Measurements from ENCODE around the gene HNRNPA3. TPM values are rescaled to one million over a fixed set of nuclear protein-coding genes. Genes with fewer than 3 reads are reported as not detected.
"Not testable (repeated sequence)": the region's sequence is repeated elsewhere in the genome, so short reads cannot be mapped to it uniquely, and the experiment has no call there.

The HNRNPA3 gene
- total RNA-seq, 1 donor from 2014 or later, result 26.6 TPM

DNA sequence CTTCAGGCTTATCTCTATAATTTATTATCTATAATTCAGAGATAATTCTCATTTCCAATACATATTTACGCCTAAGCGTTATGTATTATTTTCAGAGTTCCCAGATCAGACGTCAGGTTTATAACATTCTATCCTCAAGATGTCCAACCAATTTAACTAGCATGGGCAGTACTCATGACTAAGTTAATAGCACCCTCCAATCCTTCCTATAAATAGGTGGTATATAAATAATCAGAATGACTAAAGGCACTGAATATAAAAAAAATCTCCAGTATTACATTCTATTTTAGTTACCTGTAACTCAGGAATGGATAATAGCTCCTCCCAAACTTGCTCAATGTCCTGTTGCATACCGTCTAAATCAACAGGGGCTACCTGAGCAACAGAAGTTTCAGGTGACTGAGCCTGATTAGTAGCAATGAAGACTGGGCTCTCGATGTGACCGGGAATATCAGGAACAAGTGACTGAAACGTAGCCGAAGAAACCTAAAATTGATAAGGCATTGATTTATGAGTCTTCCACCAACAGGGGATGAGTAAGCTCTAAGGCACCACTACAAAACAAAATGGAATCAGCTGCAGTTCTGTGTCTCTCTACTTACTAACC is 19.6 kb downstream of the HNRNPA3 start:
- no peak for DNase-seq (ENCODE audit: low read depth in 2 of 2)

DNA sequence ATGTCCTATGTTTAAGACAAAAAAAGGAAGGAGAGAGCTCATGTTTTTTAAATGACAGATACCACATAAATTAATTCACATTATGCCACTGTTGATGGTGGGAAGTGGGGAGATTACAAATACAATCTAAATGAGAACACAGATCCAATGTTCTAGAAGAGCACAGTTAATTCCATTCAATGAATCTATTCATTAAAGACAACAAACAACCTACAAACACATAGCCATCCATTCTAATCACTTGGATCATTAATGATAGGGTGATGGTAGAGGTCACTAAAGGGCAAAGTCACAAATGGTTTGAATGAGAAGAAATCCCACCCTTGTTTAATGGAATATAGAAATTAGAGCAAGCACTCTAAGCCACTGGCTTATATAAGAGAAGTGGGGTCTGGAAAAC is 21.7 kb downstream of the HNRNPA3 start:
- no peak for DNase-seq (ENCODE audit: low read depth in 2 of 2)

DNA sequence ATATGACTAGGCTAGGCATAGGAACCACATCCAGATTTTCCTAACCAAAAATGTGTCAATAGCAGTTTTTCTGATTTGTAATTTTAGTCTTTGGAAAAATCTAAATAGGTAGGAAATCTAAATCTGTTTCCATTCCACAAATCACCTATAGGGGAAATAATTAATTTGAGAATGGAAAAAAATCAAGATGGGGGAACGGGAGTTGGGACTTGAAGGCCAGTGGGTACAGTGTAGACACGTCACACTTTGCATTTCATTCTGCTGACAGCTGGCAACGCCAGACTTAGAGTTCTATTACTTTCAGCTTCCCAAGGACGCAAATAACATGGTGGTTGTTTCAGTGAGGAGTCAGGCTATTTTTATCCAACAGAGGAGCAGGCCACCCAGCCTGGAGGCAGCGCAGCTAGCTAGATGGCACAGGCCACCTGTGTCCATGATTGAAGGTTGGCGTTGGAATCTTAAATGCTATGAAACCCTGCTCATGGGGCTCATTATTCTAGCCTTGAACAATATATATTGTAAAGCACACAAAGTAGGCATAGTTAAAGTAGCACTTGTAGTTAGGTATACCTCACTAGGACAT is 23.4 kb downstream of the HNRNPA3 start:
- DNase-seq (ENCODE audit: low read depth in 2 of 2), result no peak

DNA sequence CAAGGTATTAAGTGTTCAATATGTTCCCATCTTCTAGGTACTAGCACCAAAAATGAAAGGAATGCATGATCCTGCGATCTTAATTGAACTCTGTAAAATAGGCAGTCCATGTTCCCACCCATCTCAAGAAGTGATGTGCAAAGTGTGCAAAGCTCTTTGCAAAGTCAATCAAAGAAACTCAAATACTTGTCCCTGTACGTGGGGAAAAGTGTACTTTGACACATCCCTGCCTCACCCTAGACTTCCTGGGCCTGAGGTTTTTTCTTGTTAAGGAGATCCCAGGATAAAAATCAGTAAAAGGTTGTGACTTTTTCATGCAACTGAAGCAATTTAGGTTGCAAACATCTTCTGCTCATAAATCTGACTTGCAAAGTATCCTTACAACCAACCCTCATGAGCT is 25.3 kb downstream of the HNRNPA3 start:
- DNase-seq (ENCODE audit: low read depth in 2 of 2), result no peak

DNA sequence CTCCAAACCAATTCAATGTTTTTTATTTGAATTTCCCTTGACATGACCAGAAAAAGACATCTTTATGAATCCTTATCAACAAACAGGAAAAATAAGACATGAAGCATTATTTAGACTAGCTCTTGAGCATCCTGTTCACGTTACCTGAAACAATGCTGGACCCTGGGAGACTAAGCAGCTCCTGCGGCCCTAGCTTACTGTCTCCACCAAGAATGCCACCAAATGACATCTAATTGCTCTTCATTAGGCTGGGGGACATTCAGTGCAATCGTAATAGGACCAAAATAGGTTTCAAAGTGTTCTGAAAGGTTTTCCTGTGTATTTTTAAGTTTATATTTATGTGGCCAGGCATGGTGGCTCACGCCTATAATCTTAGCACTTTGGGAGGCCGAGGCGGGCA is 26.5 kb downstream of the HNRNPA3 start:
- no peak for DNase-seq (ENCODE audit: low read depth in 2 of 2)

DNA sequence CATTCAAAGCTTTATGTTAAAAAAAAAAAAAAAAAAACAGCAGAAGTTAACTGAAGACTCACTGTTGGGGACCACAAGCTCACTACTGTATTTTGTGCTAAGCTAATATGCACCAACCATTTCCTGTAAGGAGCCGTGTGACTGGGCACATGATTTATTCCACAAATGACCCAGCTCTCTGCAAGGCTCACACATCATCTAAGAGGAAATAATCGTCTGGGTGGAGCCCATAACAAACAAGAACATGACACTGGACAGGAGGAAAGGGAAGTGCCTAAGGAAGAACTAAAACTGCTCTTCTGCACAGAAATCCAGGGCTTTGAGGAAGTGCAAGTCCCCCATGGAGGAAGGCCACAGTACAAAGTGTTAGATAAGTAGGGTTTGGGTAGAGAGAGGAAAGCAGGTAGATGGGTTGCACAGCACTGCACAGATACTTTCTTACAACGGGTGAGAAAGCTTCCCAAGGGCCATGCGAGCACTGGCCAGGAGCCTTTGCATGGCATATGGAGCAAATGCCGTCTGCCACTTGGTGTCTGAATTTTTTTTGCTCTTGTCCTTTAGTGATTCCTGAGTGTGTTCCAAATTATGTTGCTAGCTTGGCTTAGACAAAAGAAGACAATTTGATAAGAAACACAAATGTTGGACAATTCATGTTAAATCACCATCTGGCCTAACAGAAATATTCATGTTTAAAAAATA is 27.5 kb downstream of the HNRNPA3 start:
- DNase-seq (ENCODE audit: low read depth in 2 of 2), result peak; percentile 52 to 85

DNA sequence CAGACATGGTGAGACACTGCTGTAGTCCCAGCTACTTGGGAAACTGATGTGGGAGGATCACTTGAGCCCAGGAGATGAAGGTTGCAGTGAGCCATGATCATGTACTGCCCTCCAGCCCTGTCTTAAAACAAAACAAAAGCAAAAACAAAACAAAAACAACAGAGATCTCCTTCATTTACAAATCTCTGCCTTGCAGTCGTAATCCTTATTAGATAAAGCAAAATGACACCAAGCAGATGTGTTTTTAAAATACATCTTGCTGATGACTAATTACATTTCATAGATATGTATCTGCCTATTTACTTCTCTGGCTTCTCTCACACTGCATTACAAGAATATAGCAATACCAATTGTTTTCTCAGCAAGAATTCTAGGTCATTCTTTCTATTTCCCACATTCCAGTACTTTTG is 29.1 kb downstream of the HNRNPA3 start:
- no peak for DNase-seq (ENCODE audit: low read depth in 2 of 2)

DNA sequence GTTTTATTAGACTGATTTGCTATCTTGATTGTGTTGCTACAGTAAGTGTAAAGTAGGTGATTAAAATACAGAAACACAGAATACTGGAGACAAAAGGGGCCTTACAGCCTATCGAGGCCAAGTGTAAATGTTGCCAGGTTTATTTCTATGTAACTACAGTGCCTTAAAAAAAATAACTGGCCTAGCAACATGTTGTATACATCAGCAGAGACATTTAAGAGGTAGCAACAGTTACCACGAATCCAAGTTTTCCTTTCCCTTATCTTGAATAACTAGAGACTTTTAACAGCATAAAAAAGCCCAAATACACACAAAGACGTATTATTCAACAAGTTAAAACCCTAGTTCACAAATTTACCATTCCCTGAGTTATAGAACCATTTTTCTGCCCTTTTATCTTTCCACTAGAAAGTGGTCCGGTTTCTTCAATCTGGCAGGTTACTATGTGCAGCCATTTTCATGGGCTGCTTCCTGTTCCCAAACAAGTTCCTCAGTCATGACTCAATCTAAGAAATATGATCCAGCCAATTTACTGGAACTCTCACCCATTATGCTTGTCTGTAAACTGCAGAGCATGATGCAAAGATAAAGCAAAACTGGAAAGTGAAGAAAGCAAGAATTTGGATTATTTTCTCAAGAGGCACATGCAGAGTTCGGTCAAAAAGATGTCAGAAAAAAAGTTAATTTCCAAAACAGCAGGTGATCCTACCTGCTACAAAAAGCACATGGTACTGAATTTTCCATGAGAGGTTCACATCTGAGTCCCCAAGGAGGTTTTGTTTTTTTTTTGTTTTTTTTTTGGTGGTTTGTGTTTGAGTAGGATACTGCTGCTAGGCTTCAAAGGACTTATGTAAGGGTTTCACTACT is 29.8 kb downstream of the HNRNPA3 start:
- DNase-seq (ENCODE audit: low read depth in 2 of 2), result peak; percentile 62 to 92

DNA sequence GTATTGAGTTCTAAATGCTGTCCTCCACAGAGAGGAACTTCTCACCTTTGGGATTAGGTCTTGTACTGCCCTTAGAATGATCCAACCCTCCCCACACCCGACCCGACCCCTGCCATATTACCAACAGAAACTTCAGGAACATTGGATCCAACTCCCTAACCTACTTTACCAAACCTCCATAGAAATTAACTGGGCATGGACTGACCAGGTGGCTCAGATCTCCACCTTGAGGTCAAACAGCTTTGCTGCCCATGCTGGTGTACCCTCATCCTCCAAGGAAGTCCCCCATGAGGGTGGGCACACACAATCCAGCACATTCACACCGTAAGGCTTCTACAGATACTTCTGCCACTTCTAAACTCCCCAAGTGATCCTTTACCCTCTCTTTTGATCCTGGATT is 30.5 kb downstream of the HNRNPA3 start:
- DNase-seq (ENCODE audit: low read depth in 2 of 2), result no peak

DNA sequence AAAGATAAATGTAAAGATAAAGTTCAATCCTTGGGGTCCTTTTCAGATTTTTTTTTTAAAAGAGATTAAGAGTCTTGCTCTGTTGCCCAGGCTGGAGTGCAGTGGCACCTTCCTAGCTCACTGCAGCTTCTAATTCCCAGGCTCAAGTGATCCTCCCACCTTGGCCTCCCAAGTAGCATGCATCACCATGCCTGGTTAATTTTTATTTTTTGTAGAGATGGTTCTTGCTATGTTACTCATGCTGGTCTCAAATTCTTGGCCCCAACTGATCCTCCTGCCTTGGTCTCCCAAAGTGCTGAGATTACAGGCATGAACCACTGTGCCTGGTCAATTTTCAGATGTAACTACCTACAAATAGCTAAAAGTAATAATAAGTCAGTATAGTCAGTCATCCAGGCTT is 30.9 kb downstream of the HNRNPA3 start:
- no peak for DNase-seq (ENCODE audit: low read depth in 2 of 2)

DNA sequence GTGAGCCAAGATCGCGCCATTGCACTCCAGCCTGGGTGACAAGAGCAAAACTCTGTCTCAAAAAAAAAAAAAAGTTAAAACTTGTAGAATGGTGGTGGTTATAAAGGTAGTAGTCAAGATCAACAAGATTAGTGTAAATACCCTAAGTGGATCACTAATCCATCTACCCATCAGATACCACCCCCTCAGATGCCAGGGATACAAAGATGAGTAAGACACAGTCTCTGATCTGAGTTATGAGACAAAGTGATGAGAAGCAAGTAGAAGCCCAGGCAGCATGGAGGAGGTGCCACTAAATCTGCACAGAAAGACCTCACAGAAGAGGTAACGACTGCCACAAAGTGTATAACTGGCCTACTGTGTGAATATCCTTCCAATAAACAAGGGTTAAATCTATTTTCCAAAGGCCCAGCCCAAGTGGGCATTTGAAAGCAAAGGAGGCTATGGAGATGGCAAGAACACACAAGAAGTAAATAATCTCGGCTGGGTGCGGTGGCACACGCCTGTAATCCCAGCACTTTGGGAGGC is 31.7 kb downstream of the HNRNPA3 start:
- DNase-seq (ENCODE audit: low read depth in 2 of 2), result no peak

DNA sequence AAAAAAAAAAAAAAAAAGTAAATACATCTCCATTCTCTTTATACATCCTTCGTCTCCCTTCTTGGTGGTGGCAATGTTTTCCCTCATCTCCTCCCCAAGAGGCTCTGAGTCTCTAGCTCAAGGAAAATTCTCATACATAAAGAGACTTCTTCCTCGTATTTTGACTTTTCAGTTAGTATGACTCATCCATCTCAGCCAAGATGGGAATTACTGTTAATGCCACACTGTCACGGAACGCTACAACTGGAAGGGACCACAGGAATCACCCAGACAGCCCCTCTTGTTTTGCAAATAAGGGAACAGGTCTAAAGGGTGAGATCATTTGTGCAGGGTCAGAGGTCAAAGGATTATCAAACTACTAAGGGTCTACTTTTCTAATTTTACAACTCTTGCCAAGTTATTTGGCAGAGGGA is 32.4 kb downstream of the HNRNPA3 start:
- DNase-seq (ENCODE audit: low read depth in 2 of 2), result peak in 1 of 2 donors; percentile 86

DNA sequence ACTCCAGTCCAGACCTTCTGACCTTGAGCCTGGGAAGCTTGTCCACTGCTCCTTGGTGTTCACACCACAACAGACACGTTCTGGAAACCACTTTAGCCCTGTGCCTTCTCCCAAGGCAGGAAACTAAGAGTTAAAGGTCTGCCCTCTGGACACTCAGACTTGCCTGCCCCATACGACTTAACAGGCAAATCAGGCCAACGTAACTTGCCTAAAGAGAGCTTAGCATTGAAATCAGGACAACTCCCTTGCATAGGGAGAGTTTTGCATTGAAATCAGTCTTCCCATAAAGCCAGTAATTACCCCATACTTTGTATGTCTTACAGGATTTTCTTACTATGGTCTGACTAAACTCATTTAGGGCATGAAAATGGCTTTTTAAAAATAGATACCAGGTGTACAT is 33.4 kb downstream of the HNRNPA3 start:
- DNase-seq (ENCODE audit: low read depth in 2 of 2), result no peak

DNA sequence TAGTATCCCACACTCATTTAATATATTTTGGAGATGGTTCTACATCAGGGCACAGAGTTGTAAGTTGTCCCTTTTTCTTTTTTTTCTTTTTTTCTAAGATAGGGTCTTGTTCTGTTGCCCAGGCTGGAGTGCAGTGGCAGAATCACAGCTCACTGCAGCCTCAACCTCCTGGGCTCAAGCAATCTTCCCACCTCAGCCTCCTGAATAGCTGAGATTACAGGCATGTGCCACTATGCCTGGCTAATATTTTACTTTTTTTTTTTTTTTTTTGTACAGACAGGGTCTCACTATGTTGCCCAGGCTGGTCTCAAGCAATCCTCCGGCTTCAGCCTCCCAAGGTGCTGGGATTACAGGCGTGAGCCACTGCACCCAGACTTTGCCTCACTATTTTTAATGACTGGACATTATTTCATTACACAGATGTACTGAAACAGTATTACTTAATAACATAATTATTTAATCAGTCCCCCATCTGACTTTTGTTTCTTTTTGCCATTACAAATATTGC is 34.0 kb downstream of the HNRNPA3 start:
- DNase-seq (ENCODE audit: low read depth in 2 of 2), result not testable (repeated sequence)

DNA sequence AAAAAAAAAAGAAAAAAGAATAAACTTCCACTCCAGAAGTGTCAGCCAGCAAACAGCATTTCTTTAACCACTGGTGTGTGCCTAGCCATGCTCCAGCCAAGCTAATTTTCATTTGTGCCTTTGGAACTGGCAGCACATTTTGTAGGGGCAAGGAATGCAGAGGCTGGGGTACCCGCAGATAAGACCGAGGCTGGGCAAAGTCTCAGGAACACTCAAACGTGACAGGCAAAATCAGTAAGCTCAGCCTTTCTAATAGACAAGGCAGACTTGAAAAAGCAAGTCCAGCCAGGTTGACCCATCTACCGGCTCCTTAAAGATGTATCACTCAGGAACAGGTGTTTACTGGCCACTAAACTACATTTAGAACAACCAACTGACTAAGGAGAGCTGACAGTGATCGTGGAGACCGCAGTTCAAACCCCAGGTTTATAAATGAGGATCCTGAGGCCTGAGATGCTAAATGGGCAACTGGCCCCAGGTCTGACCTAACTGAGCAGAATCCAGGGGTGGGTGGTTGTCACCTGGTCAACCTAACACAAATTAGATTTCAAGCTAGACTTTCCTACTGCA is 35.2 kb downstream of the HNRNPA3 start:
- no peak for DNase-seq (ENCODE audit: low read depth in 2 of 2)

DNA sequence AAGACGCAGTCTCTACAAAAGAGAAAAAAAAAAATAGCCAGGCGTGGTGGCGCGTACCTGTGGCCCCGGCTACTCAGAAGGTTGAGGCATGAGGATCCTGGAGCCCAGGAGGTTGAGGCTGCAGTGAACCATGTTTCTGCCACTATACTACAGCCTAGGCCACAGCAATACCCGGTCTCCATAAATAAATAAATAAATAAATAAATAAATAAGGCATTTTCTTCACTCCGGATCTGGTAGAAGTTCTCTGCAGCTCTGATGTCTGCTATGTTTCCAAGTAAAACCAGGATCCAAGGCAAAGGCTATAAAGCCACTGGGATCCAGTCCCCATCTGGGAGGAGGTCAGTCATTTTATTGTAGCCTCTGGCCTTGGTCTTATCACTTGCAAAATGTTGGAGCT is 36.4 kb downstream of the HNRNPA3 start:
- no peak for DNase-seq (ENCODE audit: low read depth in 2 of 2)

DNA sequence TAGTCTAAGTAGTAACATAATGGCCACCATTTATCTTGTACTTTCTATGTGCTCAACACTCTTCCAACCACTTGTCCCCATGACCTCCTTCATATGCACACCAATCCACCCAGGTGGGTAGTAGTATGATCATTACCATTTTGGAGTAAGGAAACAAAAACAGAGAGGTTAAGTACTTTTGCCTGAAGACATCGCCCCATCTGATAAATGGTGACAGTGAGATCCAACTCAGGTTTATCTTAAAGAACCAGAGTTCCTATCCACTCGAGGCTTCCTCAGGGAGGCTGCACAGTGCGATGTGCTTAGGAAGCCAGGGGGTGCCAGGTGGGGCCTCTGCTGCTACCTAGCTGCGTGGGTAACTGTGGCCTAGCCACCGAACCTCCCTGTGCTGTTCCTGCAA is 37.9 kb downstream of the HNRNPA3 start:
- no peak for DNase-seq (ENCODE audit: low read depth in 2 of 2)

DNA sequence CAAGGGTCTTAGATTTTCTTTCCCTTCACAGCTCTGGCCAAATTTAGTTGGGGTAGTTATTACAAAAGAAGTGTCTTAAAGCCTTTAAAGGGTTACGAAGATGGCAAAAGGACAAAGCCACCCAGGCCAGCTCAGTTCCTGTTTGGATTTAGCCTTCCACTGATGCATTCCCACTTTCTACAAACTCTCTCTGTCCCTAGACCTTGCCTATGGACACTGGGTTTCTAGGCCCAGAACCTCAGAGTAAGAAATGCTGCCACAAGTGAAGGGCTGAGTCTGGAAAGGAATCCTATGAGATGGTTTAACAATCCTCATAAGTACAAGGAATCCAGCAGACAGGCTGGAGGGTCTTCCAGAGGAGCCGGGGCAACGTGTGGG is 38.6 kb downstream of the HNRNPA3 start:
- no peak for DNase-seq (ENCODE audit: low read depth in 2 of 2)

DNA sequence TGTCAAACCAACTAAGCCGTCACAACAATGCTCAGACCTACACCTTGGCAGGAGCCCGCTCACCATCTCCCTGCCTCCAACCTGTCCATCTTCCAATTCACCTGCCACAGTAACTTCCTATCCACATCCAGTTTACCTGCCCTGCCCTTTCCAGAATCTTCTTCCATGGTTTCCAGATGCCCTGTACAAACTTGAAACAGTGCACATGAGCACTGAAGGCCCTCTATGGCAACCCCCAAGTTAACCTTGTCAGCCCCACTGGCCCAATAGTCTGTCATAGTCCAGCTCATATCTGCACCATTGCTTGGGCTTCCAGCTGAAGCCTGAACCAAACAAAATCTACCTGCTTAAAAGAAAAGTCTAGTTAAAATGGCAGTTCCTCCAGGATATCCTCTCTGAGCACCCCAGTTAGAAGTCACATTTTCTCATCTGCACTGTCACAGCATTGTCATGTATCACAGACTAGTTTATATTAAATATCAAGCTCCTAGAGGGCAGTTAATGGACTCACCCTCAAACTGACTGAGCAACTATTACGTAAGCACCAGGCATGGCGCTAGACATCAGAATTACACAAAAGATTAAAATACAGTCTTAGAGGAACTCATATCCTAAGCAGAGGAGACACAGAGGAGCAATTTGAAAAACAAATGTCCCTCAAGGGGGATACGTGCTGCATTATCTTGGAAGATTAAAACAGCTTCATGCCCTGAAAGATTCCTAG is 40.4 kb downstream of the HNRNPA3 start:
- no peak for DNase-seq (ENCODE audit: low read depth in 2 of 2)

DNA sequence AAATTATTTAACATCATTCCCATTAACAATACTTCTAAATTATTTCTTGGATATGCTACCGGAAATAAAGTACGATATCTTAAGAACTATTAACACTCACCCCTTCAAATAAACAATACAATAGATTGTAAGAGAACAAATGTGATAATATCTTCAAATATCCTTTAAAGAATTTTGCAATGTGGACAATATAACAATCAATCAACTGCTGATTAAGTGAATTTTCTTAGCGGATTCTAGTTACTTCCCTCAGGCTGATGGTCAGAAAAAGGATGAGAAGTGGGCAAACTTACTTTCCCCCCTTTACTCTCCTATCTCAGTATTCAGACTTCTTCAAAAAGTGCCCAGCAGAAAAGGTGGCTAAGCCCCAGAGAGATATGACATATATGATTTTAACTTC is 41.1 kb downstream of the HNRNPA3 start:
- DNase-seq (ENCODE audit: low read depth in 2 of 2), result no peak
